NCI-H2081 treated with DMSO at 0.1 percent for 48 hours (cell line): ENCODE data around the gene HIRA.
A peak's percentile ranks its signal among the peaks of the same experiment; 100 is the strongest.
"Not testable (repeated sequence)": the region's sequence is repeated elsewhere in the genome, so short reads cannot be mapped to it uniquely, and the experiment has no call there.

Experiments
- DNase-seq: peaks from one replicate; lab custom pipeline; 2025; lab: John Stamatoyannopoulos, UW

The HIRA gene

DNA sequence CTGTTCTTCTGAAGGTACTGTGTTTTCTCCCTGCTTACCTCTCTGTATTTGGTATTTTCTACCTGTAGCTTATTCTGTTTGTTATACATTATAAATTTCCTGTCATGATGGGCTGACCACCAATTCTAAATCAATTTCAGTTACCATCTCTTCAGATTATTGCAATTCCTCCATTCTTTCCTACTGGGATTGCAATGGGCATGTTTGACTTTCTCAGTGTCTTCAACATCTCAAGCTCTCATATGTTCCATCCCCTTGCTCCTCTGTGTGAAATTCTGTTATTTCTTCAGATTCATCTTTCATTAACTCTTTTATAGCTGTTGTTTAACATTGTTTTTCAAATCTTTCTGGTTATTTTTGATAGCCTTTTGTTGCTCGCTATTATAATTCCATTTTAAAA lies 31.5 kb upstream of the HIRA start:
- DNase-seq = no peak

DNA sequence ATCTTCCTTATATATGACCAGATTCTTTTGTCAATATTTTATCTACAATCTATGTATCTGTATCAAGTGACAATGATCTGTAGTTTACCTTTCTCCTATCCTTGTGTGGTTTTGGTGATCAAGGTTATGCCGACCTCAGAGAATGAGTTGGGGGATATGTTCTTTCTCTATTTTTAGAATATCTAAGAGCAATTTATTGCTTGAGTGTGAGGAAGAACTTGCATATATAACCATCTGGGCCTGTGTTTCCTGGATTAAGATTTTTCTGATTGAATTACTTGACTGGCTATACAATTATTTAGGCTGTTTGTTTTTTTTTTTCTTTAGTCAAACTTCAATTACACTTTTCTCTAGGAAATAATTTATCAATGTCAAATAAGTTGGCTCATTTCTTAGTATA lies 30.0 kb upstream of the HIRA start:
- DNase-seq = no peak

DNA sequence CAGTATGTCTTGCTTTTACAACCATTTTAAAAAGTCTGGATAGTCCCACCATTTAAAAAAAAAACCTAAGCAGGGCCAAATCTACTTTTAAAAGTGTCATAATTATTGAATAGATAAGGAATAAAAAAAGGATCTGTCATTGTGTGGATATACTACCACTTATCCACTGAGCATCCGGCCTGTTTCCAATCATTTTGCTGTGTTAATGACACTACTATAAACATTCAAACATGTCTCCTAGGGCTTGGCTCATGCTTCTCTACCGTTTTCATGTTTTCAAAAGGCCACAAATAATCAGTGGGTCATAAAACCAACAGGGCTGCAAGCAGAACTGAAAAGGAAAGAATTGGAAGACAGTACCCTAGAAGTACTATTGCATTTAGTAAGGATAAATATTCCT lies 28.5 kb upstream of the HIRA start:
- no peak for DNase-seq

DNA sequence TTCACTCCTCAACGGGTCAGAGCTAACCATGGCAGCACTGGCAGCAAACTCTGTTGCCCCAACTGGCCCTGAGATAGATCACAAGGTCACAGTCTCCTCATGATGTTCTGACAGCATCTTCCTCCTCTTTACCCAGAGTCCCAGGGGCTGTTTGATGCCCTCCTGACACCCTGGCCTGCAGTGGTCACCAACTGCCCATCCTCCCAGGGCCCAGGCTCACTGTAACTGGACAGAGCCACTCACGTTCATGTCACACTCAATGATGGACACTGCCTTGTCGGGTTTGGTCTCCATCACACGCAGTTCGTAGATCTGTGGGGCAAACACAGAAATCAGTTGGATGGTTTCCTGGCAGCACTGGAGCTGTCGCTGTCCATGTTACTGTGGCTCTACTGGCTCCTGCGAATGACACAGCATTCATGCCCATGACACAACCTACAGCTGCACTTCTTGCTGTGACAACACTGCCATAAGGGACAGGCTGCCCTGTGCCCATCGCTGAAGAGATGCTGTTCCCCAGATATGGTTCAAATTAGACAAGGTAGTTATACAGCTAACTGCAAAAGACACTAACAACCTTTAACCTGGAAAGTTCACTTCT lies 26.4 kb upstream of the HIRA start:
- no peak for DNase-seq

DNA sequence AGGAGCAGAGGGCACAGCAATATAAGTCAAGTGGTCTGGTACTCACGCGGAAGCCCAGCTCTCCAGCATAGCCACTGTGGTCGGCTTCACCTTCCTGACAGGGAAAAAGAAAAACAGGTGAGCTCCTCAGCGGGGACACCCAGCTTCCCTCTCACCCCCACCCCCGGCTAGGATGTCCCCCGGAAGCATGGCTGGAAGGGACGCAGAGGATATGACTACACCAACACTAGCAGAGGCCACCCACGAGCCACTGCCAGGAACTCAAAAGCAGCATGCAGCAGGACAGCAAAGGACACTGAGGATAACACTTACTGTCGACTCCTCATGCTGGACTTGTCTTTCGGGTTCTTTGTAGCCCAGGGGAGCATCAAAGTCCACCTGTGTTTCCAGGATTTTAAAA lies 25.0 kb upstream of the HIRA start:
- DNase-seq = no peak

DNA sequence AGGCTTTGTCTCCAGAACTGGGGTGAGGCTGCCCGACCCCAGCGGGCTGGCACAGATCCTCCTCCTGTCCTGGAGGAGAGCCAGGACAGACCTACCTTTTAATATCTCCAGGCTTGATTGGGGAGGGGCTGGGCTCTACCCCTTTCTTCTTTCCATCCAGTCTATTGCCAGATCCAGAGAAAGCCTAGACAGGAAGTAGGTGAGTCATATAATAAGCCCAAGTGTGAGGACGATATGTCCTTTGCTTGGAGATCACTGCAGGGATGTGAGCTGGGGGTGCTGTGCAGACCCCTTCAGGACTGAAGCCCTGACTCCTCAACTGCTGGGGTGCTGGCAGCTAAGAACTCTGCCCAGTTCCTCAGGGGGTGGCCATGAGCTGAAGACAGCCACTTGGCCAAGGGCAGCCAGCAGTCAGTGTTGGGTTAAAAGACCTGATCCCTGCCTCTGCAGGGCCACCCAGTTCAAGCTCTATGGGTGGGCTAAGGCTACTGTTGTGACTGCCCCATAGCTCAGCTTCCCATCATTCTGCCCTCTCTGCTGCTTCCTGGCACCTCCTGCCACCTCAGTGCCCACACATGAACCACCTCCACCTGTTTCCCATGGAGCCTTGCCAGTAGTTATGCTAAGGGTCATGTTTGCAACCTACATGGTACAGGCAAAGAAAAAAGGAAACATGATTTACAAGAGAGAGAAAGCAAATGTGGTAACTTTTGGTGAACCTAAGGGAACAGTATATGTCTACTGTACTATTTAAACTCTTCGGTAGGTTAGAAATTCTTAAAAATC lies 24.2 kb upstream of the HIRA start:
- no peak for DNase-seq

DNA sequence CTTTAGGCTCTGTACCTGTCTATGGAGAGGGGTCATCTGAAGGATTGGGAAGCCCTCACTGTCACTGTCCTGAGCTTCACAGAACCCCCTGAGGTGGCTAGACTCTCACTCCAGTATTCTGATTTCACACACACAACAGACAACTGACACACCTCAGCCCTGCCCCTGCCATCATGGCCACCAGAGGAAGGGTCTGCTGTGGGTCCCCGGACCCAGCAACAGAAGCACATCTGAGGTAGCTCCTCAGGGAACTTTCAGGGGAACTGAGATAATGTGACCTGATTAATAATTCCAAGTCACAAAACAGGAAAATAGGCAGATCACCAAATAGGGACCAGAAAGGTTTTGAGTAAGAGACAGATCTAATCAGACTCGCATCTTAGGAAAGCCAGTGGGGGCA lies 23.5 kb upstream of the HIRA start:
- no peak for DNase-seq

DNA sequence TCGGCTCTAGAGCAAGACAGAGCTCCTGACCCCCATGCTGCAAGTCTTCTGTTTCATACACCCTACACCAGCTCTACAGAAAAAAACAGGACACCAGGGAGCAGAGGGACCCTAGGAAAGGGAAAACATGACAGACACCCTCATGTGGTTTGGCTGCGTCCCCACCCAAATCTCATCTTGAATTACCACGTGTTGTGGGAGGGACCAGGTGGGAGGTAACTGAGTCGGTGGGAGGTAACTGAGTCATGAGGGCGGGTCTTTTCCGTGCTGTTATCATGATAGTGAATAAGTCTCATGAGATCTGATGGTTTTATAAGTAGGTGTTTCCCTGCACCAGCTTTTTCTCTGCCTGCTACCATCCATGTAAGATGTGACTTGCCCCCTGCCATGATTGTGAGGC lies 22.6 kb upstream of the HIRA start:
- DNase-seq = no peak

DNA sequence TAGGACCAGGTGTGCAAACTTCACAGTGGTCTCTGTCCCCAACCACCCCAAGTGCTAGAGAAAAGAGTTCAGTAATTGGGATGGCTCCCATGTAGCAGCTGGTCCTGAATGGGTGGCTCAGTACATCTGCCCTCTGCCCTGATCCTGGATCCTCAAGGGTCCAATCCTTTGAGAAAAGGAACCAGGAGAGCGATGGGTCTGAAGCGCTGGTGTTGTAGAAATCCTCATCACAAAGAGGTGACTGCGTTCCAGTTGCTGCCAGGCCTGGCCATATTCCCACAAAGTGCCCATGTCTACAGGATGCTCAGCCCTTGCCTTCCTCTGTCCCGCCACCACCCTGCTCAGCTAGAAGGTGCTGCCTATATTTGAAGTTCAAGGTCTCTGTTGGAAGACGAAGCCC lies 22.2 kb upstream of the HIRA start:
- DNase-seq = no peak

DNA sequence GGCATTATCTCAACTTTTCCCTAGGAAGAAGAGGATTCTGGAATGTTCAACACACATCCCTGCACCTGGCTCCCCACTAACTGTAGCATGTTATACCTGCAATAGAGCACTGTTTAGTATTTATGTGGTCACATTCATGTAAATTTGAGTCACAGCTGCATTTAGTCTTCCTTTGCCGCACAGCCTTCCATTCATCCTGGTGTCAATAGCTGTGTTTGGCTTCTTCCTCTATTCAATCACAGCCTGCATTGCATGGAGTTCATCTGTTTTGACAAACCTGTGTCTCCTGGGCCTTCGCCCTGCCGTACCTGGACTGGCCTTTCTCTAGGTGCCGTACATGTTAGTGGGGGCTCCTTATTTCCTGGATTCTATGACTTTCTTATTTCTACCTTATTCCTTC lies 20.0 kb upstream of the HIRA start:
- DNase-seq = no peak

DNA sequence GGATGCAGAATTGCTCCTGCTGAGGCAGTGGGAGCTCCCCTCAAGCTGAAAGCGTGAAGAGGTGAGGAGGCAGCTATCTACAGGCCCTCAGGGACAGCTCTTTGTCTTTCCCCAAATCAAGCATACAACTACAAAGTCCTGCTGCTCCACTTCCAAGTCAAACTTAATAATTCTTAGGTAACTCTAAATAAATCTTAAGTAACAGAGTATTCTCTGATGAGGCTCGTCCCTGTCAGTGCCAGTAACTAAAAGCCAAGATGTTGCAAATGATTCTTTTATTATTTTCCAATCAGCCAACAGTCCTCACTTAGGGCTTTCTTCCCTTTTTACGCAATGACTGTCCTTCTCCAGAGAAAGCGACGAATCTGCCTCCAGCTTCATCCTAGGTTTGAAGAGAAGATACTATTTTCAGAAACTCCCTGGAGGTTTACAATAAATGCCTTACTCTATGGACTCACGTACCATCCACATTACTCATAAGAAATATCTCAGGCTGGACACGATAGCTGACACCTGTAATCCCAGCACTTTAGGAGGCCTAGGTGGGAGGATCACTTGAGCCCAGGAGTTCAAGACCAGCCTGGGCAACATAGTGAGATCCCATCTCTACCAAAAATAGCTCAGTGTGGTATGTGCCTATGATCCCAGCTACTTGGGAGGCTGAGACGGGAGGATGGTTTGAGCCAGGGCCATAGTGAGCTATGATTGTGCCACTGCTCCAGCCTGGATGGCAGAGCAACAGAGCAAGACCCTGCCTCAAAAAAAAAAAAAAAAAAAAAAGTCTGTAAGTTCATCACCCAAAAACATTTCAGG lies 19.0 kb upstream of the HIRA start:
- no peak for DNase-seq

DNA sequence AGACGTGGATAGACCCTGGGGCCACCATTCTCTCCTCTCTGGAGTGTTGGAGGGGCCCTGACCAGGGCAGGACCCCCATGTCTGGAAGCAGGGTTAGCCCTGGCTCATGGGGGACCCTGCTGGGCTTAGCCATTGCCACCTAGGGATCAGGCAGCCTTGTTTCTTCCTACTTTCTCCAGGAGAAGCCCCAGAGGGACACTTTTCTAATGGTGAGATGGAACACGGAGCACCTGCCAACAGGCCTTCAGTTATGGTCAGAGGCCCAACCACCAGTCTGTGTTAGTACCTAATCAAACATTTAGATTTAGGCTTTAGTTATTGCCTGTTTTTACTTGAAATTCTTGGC lies 17.9 kb upstream of the HIRA start:
- no peak for DNase-seq

DNA sequence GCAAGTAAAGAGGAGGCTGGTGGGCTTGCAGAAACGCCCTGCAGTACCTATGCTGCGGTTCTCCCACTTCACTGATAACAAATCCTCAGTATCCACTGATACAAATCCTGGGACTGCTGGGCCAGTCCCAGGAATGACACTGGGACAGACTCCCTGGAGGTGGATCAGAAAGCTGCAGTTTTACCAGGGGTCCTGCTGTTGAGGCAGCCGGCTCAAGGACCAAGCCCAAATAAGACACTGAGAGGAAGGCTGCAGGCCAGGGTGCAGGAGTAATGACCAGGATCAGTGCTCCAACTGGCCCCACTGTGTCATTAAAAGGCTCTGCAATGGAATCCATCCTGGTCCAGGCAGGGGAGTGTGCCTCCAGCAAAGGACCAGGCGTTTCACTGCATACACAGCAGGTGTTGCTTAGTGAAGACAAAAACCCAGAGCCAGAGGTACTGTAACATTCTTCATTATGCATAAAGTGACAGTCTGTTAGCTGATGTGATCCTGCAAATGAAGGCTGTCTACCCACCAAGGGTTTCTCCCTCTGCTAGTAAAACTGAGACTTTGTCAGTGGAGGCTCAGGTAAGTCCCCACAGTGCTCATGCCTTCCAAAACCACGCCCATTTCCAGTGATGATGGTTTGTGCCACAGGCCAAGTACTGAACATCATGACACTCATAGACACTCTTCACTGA lies 17.3 kb upstream of the HIRA start:
- DNase-seq = no peak

DNA sequence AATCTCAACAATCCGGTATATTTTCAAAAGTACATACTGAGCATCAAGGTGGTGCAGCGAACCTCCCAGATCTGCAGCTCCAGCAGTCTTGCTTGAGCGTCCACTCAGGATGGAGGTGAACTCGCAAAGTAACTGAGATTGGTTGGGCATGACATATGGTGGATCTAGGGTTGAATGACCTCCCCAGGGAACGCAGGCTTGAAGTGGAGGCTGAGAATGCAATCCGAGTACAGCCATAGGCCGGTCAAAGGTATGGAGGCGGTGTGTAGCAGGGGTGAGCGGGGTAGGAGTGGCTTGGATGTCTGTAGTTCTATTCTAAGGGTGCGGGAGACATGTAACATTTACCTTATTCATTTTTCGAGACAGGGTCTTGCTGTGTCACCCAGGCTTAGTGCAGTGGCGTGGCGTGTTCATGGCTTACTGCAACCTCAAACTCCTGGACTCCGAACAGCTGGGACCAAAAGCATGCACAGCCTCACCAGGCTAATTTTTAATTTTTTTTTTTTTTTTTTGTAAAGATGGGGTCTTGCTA lies 16.6 kb upstream of the HIRA start:
- DNase-seq = peak; percentile 24

DNA sequence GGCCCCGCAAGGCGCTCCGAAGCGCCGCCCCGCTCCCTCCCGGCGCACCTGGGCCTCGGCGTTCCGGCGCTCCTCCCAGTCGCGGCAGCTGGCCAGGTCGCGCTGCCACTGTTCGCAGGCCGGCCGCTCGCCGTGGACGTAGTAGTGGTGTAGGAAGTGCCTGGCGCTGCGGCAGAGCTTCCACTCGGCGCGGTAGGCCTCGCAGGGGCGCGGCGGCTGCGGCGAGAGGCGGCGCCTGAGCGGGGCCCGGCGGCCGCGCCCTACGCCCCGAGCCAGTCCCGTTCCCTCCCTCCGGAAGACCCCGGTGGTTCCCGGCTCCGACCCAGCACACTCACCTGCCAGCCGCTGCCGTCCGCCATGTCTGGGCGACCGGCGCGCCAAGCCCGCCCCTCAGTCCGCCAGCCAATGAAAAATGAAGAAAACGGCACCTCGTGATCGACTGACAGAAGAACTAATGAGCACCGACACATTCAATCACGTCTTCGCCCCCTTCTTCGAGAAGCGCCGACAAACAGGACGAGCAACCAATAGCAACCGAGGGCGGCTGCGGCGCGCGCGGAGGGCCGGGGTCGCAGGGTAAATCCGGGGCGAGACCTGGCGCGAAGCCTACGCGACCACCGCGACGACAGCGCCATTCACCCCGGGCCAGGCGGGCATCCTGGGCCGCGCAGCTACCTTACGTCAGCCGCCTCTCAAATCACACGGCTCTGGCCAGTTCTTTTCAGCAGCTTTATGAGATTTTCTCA lies 16.0 kb upstream of the HIRA start, which contains the start of gene C22orf39:
Gene C22orf39, minus strand, starts transcription at position 382 of the 746 bp plus-strand sequence. Its CDS starts 23 bp downstream, at position 359.
- peak; percentile 86 for DNase-seq

DNA sequence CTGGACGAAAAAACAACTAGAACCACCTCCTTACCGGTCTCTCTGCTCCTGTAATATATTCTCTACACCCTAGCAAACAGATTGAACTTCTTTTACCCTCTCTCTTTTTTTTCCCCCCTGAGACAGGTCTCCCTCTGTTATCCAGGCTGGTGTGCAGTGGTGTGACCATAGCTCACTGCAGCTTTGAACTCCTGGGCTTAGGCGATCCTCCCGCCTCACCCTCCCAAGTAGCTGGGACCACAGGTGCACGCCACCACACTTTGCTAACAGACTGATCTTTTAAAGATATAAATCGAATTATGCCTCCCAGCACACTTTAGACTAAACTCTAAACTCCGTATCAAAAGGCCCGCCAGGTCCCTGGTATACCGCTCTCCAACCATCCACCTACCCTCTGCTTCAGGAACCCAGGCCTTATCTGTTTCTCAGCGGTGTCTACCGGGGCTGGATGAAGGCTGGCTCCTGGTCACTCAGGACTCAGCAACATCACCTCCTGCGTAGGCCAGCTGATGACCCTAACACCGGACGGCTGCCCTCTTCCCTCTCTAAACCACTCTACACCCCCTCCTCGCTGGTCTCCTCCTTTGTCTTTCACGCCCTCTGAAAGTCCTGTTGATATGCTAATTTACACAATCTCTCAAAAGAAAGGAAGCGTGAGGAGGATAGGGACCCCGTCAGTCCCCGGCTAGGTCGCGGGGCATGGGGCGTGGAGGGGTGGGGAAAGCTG lies 15.2 kb upstream of the HIRA start:
- no peak for DNase-seq

DNA sequence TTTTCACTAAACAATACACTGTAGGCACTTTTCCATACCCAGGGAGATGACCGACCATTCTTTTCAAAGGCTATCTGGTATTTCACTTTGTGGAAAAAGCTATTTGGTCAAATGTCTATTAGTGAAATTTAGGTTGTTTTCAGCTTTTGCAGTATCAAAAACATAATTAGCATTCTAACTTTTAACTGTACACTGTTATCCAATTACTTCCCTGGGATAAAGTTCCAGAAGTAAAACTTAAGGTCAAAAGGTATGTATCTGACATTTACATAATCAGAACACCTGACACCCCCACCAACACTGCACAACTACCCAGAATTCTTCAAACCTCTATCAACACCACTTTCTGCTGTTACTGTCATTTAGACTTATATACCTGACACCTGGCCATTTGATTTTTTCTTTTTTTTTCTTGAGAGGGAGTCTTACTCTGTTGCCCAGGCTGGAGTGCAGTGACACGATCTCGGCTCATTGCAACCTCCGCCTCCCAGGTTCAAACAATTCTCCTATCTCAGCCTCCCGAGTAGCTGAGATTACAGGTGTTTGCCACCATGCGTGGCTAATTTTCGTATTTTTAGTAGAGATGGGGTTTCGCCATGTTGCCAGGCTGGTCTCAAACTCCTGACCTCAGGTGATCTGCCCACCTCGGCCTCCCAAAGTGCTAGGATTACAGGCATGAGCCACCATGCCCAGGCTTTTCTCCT lies 13.9 kb upstream of the HIRA start:
- not testable (repeated sequence) for DNase-seq

DNA sequence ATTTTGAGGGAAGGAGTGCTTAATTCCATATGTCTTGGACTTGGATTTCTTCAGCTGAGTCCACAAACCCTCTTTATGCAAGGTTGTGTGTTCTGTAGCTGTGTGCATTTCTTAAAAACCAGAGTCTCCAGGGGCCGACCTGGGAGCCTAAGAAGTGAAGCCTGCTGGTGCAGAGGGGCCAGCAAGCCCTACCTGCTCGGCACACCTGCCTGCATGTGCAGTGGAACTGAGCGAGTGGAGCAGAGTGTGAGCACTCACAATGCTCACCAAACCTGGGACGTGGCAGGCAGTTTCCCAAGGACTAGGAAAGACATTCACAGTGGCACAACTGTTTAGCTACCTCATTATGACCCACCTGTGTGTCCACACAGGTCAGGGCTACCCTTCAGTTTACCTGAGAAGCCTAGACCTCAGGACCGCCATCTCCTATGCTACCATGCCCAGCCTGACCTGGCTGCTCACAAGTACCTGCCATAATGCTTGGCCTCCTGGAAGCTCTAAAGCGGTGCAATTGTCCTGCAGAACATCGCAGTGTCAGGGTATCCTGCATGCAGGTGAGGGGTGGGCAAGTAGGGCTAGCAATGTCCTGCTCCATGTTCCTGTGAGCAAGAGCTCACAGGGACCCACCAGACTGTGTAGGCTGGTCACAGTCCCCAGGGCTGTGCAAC lies 12.1 kb upstream of the HIRA start:
- no peak for DNase-seq

DNA sequence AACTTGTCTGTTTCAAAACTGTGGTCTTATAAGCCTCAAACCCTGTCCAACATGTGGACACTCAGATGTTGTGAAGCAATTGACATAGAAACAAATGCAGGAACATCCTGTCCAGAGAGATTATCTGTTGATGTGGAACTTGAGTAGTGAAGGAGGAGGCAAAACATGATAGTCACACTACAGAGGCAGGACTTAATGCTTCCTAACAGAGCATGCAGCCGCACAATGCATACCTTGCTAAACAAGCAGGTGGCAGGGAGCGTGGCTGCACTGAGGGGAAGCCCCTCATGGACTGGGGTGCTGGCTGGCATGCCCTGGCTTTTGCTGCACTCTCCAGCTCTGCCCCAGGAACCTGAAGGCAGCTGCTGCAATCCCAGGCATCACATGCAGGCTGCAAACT lies 10.6 kb upstream of the HIRA start:
- DNase-seq = no peak
